Stimulated activated CD4-positive, alpha-beta T cell treated with anti-CD3 and anti-CD28 coated beads, Interleukin-12 subunit alpha, Interleukin-12 subunit beta, amount 100 ng/mL, for 24 hours (primary cell): ENCODE data around the gene ADO.
"Not testable (repeated sequence)": the region's sequence is repeated elsewhere in the genome, so short reads cannot be mapped to it uniquely, and the experiment has no call there.

Source experiments
- DNase-seq, 2 experiments: peaks; one replicate each; pipeline ENCODE4 v3.0.0-alpha.2; 2020; ENCODE audit warnings: low read depth in 2 of 2

Gene ADO

GRCh38 chr10:62804356-62805230 is at the start of gene ADO:
ADO (plus strand) TSS chr10:62804720; CDS start chr10:62805060, 340 bp downstream.
- DNase-seq: peak; percentile 67 to 72

- no peak for DNase-seq
These were observed 49.6 kb upstream of the ADO start for GRCh38 chr10:62754963-62755362.

DNA sequence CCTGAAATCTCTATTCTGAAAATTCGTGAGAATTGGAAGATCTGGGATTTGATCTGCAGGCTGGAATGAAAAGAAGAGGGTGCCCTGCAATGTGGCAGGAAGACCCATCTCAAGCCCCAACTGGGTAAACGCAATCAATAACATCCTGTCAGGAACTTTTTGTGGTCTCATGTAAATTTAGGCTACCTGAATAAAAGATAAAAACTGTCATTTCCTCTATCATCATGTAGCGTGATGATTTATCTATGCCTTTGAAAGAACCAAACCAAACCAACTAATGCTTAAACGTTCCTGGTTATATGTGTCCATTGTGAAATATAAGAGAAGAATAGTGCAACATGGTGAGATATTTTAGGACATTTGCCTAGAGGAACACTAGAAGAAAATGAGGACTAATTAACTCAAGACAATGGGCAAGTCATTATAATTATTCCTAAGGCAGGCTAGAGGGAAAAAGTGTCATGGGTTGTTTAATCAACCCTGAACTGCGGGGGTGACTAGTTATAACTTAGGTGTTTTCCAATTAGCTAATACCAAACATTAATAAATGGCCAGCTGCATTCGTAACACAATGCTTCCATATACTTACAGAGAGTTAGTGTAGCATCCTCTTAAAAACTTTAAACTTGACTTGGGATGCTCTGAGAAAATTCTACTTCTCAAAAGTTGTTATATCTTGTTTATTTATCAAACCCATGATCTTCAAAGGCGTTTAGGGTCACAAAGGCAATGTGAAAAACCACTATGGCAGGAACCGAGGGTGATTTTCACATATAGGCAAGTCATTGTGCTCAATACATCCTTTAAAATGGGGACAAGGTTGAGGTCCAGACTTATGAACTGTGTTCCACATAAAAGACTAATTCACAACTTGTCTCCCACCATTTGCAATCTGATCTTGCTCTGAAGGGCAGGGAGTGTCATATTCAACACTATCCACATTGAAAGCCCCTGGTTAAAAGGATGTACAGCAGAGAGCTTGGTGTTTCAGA is 48.6 kb upstream of the ADO start:
- no peak for DNase-seq

- DNase-seq: no peak
These were observed 44.8 kb upstream of the ADO start for GRCh38 chr10:62759599-62760175.

DNA sequence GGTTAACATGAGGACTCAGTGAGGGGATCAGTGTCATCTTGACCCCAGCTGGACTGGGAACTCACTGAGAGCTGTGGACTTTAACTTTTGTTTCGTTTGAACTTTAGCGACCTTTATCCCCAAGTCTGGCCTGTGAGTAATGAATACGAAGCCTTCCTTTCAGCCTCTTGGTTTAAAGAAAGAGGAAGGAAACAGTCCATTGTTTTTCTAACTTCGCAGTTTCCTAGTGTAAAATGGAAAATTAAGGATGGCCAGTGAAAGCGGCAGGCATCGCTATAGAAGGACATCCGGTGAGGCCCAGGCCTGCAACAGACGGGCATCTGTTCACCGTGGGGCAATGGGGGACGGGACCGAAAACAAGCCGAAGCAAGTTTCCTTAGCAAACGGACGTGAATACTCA is 44.1 kb upstream of the ADO start:
- no peak for DNase-seq

GRCh38 chr10:62761115-62761514 is 43.4 kb upstream of the ADO start:
- DNase-seq: no peak

DNA sequence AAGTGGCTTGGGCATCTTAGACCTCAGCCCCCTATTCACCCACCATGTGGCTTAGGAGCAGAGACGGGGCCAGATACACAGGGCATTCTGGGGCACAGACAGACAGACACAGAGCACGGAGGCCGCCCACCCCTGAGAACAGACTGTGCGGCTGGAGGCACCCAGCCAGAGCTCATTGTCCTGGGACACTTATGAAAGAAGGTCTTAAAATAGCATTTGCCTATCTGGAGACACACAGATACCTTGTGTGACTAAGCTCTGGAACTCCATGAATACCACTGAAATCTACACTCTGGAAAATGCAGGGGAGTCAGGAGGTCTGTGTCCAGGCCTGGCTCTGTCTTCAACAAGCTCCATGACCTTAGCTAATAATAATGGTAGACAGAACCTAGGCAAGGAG is 41.4 kb upstream of the ADO start:
- no peak for DNase-seq

DNA sequence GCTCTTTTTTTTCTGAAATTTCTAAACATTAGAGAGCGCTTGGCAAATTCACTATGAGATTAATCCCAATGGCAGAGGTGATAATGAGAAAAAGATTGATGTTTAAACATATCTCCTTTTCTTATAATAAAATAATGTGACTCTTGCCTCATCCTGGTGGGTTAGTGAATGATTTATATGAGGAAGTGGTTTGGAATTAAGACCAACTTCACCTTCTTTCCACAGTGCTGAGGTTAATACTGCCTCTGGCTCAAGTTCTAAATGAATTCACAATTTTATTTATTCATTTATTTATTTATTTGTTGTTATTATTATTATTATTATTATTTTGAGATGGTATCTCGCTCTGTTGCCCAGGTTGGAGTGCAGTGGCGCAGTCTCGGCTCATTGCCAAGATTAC is 40.5 kb upstream of the ADO start:
- no peak for DNase-seq

GRCh38 chr10:62765726-62766125 is 38.8 kb upstream of the ADO start:
- DNase-seq: no peak

GRCh38 chr10:62766386-62766785 is 38.1 kb upstream of the ADO start:
- DNase-seq: no peak

DNA sequence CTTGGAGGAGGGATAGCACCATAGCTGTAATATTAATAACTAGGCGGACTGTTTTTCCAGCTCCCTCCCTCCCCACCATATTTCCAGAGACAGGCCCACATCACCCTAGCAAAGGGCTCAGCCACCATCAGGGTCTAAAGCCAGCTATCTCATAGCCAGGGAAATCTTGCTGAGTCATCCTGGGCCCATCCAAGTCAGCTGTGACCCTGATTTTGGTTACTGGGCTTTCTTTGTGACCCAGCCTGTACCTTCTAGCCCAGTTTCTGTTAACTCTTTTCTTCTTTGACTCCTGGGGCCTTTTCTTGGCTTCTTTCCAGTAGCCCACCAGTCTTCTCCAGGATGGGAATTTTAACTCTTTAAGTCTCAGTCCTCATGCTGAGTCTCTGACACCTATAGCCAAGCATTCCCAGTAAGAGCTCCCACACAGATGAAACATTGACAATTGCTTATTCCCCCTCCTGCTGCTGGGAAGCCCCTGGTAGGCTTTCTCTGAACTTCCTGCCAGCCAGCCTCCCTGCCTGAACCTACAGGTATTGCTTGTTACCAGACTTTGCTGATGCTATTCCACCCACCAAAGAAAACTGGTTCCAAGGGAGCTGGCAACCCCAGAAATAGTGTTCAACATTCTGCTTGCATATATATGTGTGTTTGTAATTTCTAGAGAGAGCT is 34.8 kb upstream of the ADO start:
- DNase-seq: no peak

DNA sequence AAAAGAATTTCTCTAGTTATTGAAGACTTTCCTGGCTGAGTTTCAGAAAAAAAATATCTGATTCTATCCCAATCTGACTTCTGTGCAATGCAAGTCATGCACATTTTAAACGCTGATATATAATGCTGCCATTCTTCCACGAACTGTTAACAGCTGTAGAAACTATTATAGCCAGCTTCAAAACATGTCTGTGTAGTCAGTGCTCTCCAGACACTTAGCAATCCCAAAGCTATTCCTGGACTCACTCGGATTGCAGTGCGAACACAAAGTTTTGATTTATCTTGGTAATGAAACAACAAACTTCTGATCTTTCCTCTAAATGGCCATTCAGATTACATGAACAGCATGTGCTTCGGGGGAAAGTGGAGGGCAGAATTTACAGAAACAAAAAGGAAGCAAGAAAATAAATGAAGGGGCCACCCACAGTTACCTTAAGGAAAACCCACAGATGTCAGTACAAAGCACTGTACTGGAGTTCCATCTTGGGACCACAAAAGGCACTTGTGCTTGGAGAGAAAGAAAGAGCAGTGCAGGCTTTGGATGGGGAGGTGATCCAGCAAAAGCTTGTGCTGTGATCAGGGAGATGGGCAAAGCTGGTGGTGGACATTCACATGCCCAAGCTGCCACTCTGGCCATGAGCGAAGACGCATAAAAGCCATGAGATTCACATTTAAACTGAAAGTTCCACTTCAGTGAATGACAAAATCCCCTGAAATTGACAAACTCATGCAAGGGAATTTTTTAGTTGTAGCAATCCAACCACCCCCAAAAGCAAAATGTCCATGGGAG is 32.1 kb upstream of the ADO start:
- DNase-seq: no peak

- DNase-seq: no peak
These were observed 26.4 kb upstream of the ADO start for GRCh38 chr10:62778125-62778524.

- DNase-seq: peak; percentile 77 to 84
These were observed 24.9 kb upstream of the ADO start for GRCh38 chr10:62779487-62780248.

DNA sequence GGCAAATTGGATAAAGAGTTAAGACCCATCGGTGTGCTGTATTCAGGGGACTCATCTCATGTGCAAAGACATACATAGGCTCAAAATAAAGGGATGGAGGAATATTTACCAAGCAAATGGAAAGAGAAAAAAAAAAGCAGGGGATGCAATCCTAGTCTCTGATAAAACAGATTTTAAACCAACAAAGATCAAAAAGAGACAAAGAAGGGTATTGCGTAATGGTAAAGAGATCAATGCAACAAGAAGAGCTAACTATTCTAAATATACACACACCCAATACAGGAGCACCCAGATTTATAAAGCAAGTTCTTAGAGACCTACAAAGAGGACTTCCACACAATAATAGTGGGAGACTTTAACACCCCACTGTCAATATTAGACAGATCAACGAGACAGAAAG is 20.0 kb upstream of the ADO start:
- not testable (repeated sequence) for DNase-seq

GRCh38 chr10:62788285-62788684 is 16.2 kb upstream of the ADO start:
- not testable (repeated sequence) for DNase-seq

- DNase-seq: no peak
These were observed 15.6 kb upstream of the ADO start for GRCh38 chr10:62788861-62789467.

DNA sequence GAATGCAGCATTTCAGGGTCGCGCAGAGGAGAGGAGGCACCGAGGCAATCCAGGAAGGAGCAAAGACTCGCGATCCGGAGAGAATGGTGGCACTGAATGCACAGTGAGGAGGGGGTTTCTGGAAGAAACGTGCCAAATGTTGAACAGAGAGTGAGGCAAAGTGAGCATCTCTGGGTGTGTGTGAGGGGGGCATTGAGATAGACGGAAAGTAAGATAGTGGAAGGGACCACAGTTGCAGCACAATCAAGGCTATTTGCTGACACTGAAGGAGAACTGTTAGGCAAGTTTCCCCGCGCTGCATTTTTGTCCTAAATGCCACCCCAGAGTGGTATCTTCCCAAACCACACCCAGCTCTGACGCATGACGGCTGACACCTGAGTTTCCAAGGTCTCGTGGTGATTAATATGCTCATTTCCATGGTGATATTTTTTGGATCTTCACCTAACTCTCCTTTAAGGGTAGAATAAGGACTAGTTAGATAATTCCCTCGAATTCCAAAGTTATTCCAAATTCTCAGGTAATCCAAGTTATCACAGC is 14.4 kb upstream of the ADO start:
- DNase-seq: no peak

- no peak for DNase-seq
These were observed 13.9 kb upstream of the ADO start for GRCh38 chr10:62790571-62790970.
